AG04450 (cell line): ENCODE results near the gene SLC45A2. TPM values are rescaled to one million over a fixed set of nuclear protein-coding genes. Genes with fewer than 3 reads are reported as not detected.
"Not testable (repeated sequence)": the region's sequence is repeated elsewhere in the genome, so short reads cannot be mapped to it uniquely, and the experiment has no call there.

Experiments
- CTCF ChIA-PET: fragments of 300-600, 350-600 bp; formaldehyde crosslinking; extraction: SDS; loops from one replicate; lab custom pipeline; 2022; ENCODE audit warnings: antibody characterized with exemption, inconsistent platforms; lab: Charles Lee
- POLR2A ChIA-PET: fragments of 350-600 bp; formaldehyde crosslinking; extraction: SDS; loops from one replicate; lab custom pipeline; 2021; ENCODE audit warnings: antibody characterized with exemption, inconsistent platforms; lab: Yijun Ruan, JAX
- DNase-seq: peaks from one replicate; pipeline ENCODE4 v3.0.0-alpha.2; 2011; ENCODE audit warnings: low read depth, low spot score
- H3K27ac ChIP-seq: one replicate; pipeline ENCODE4 v1.5.1; 2012; ENCODE audit warnings: low read depth, low read length, control low read depth
- H3K27me3 ChIP-seq: one replicate; pipeline ENCODE4 v1.6.0; 2012; ENCODE audit warnings: low read length; ENCODE audit not compliant: control insufficient read depth, insufficient read depth
- H3K4me3 ChIP-seq: 2 replicates; pipeline ENCODE4 v1.5.1; 2011; ENCODE audit warnings: mild to moderate bottlenecking, low read depth, low read length, control low read depth
- H3K9me3 ChIP-seq: 2 replicates; pipeline ENCODE4 v1.5.1; 2012; ENCODE audit warnings: low read length; ENCODE audit not compliant: control insufficient read depth, insufficient read depth
- polyA plus RNA-seq: library from polyadenylated mRNA; depleted of rRNA; stranded (reverse); fragments of >200 nt; gene quantifications from 2 replicates; pipeline ENCODE4 v1.2.3, GENCODE V29; 2011
- TF ChIP-seq, protein P1 (sequence below): IDR thresholded peaks from 2 replicates; pipeline ENCODE4 v1.5.1; 2011; ENCODE audit warnings: low read depth, low read length, control low read depth, inconsistent platforms

SLC45A2 gene
- polyA plus RNA-seq, 1 experiment = not detected

GRCh38 chr5:34013547-34013946 lies 29.1 kb upstream of the SLC45A2 start:
- no peak overlapping the region for H3K27ac ChIP-seq
- no peak overlapping the region for H3K4me3 ChIP-seq
- ChIA-PET CTCF (no interaction called here), POLR2A (no interaction called here)
- TF ChIP-seq, protein P1, sequence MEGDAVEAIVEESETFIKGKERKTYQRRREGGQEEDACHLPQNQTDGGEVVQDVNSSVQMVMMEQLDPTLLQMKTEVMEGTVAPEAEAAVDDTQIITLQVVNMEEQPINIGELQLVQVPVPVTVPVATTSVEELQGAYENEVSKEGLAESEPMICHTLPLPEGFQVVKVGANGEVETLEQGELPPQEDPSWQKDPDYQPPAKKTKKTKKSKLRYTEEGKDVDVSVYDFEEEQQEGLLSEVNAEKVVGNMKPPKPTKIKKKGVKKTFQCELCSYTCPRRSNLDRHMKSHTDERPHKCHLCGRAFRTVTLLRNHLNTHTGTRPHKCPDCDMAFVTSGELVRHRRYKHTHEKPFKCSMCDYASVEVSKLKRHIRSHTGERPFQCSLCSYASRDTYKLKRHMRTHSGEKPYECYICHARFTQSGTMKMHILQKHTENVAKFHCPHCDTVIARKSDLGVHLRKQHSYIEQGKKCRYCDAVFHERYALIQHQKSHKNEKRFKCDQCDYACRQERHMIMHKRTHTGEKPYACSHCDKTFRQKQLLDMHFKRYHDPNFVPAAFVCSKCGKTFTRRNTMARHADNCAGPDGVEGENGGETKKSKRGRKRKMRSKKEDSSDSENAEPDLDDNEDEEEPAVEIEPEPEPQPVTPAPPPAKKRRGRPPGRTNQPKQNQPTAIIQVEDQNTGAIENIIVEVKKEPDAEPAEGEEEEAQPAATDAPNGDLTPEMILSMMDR = no peak
- no peaks in the 10 kb centered on the region for H3K27me3 ChIP-seq
- H3K9me3 ChIP-seq = no peaks in the 10 kb centered on the region
- DNase-seq = no peak

- CTCF ChIA-PET = interaction anchor here (1.0 kb wide), 1 partner anchor 43 kb away, joined by 4 read pairs; no protein-coding TSS in a partner anchor
- TF ChIP-seq, protein P1 = no peak
- H3K27ac ChIP-seq = no peak overlapping the region
- H3K9me3 ChIP-seq = no peaks in the 10 kb centered on the region
- DNase-seq = no peak
- no peak overlapping the region for H3K4me3 ChIP-seq
- H3K27me3 ChIP-seq = no peaks in the 10 kb centered on the region
- POLR2A ChIA-PET = no interaction called here
Measured at GRCh38 chr5:34012791-34013190, 28.3 kb upstream of the SLC45A2 start.

DNA sequence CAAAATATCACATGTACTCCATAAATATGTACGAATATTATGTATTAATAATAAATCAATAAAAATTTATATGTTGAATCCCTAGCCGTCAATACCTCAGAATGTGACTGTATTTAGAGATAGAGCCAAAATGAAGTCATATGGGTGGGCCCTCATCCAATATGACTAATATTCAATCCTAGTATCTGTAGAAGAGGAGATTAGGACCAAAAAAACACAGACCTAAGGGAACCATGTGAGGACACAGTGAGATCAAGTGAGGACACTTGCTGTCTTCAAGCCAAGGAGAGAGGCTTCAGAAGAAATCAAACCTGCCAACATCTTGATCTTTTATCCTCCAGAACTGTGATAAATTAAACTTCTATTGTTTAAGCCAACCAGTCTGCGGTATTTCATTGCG lies 27.0 kb upstream of the SLC45A2 start:
- TF ChIP-seq, protein P1 = no peak
- no peak overlapping the region for H3K4me3 ChIP-seq
- H3K27me3 ChIP-seq = no peaks in the 10 kb centered on the region
- ChIA-PET POLR2A (no interaction called here), CTCF (no interaction called here)
- H3K27ac ChIP-seq = no peak overlapping the region
- DNase-seq = no peak
- H3K9me3 ChIP-seq = no peaks in the 10 kb centered on the region

GRCh38 chr5:34010146-34010545 lies 25.7 kb upstream of the SLC45A2 start:
- POLR2A ChIA-PET, H3K27ac ChIP-seq, CTCF ChIA-PET, DNase-seq, H3K27me3 ChIP-seq, H3K9me3 ChIP-seq, H3K4me3 ChIP-seq: not testable (repeated sequence)

- H3K4me3 ChIP-seq = no peak overlapping the region
- TF ChIP-seq, protein P1 = no peak
- no peak for DNase-seq
- ChIA-PET CTCF (no interaction called here), POLR2A (no interaction called here)
- H3K27me3 ChIP-seq = no peaks in the 10 kb centered on the region
- no peaks in the 10 kb centered on the region for H3K9me3 ChIP-seq
- H3K27ac ChIP-seq = no peak overlapping the region
Measured at GRCh38 chr5:34009610-34010009, 25.1 kb upstream of the SLC45A2 start.
